HepG2 (cell line): ENCODE measurements around the gene CCDC69. TPM values are rescaled to one million over a fixed set of nuclear protein-coding genes. Genes with fewer than 3 reads are reported as not detected.

ENCODE experiments used
- ATAC-seq: fragments of 200-7000 bp; cut with Tn5 transposase; 3 replicates; pipeline ENCODE4 v1.9.1; 2020; ENCODE audit warnings: mild to moderate bottlenecking, moderate library complexity
- BruUV-seq: library from RNA; stranded (reverse); fragments of 400-500 nt; replicated peaks from 2 replicates; lab custom pipeline; 2021; lab: Mats Ljungman, UMichigan
- CTCF ChIA-PET: fragments of 300-600 bp; formaldehyde crosslinking; extraction: SDS; loops from one replicate; lab custom pipeline; 2021; ENCODE audit warnings: low total read pairs, inconsistent platforms, low intra/inter-chr PET ratio; lab: Yijun Ruan, JAX
- POLR2A ChIA-PET: fragments of 350-600 bp; sonication (Branson Sonifier 250); formaldehyde crosslinking; loops from one replicate; lab custom pipeline; 2020; ENCODE audit warnings: antibody characterized with exemption, inconsistent platforms; lab: Yijun Ruan, JAX
- DNase-seq: peaks from one replicate; pipeline ENCODE4 v3.0.0-alpha.2; 2015; ENCODE audit warnings: low spot score
- FAIRE-seq: peaks from 3 replicates; lab custom pipeline; 2011; peaks lifted over from hg19 to GRCh38; lab: Jason Lieb, UNC
- H2AFZ ChIP-seq: one replicate; pipeline ENCODE4 v1.6.1; 2011; ENCODE audit warnings: low read length, inconsistent platforms
- H3K27ac ChIP-seq: fragments of 300-600 bp; 3 replicates; pipeline ENCODE4 v1.8.0; 2011; ENCODE audit warnings: mixed run types, mild to moderate bottlenecking, mixed read lengths, low read length, inconsistent platforms; ENCODE audit not compliant: insufficient read depth; ENCODE audit errors: extremely low read length
- H3K27me3 ChIP-seq, 2 experiments: fragments of 200-600 bp in 1 of 2; 2 replicates in 1 of 2; 3 replicates in 1 of 2; pipeline versions ENCODE4 v1.6.0 to v1.8.0; 2011; ENCODE audit warnings: low read length in 2 of 2, mild to moderate bottlenecking in 2 of 2, moderate library complexity in 2 of 2, inconsistent platforms in 1 of 2; ENCODE audit not compliant: insufficient read depth in 2 of 2, control insufficient read depth in 1 of 2
- H3K36me3 ChIP-seq, 2 experiments: fragments of 200-600 bp in 1 of 2; replicated peaks in 1 of 2; 2 replicates in 1 of 2; 3 replicates in 1 of 2; pipeline versions ENCODE4 v1.5.1 to v1.8.0; 2011; ENCODE audit warnings: low read length in 2 of 2, inconsistent platforms in 1 of 2; ENCODE audit not compliant: insufficient read depth in 2 of 2, control insufficient read depth in 1 of 2
- H3K4me1 ChIP-seq: 2 replicates; pipeline ENCODE4 v1.5.1; 2012; ENCODE audit warnings: low read length, inconsistent platforms; ENCODE audit not compliant: insufficient read depth
- H3K4me2 ChIP-seq: 2 replicates; pipeline ENCODE4 v1.6.0; 2011; ENCODE audit warnings: low read depth, low read length, inconsistent platforms
- H3K4me3 ChIP-seq, 3 experiments: fragments of 200-600 bp in 1 of 3; sonication (generic), shearing (Covaris generic) in 1 of 3; replicated peaks in 1 of 3; 2 replicates each; pipeline ENCODE4 v1.5.1; 2011 to 2016; ENCODE audit warnings: low read length in 3 of 3, inconsistent platforms in 2 of 3, low read depth in 2 of 3, mild to moderate bottlenecking in 2 of 3, control low read depth in 1 of 3, mixed read lengths in 1 of 3; ENCODE audit not compliant: insufficient read depth in 1 of 3
- H3K79me2 ChIP-seq: one replicate; pipeline ENCODE4 v1.6.1; 2011; ENCODE audit warnings: low read length, inconsistent platforms; ENCODE audit not compliant: insufficient read depth
- H3K9ac ChIP-seq: 2 replicates; pipeline ENCODE4 v1.6.0; 2011; ENCODE audit warnings: mild to moderate bottlenecking, low read depth, low read length, inconsistent platforms; ENCODE audit not compliant: insufficient read depth
- H3K9me3 ChIP-seq: 2 replicates; pipeline ENCODE4 v1.5.1; 2012; ENCODE audit warnings: mild to moderate bottlenecking, low read length
- H4K20me1 ChIP-seq: 2 replicates; pipeline ENCODE4 v1.6.0; 2011; ENCODE audit warnings: inconsistent platforms, mild to moderate bottlenecking, low read length, moderate library complexity; ENCODE audit not compliant: insufficient read depth
- ARID3A ChIP-seq: IDR thresholded peaks from 2 replicates; pipeline ENCODE4 v1.6.1; 2012; ENCODE audit warnings: low read depth, low read length, improper control_type of control experiment
- E2F5 ChIP-seq: sonication (generic); formaldehyde crosslinking; conservative IDR thresholded peaks from 2 replicates; pipeline ENCODE4 v1.4.0; 2020; ENCODE audit warnings: missing genetic modification reagents
- POGZ ChIP-seq: sonication (generic); formaldehyde crosslinking; IDR thresholded peaks from 2 replicates; pipeline ENCODE4 v1.4.0; 2020; ENCODE audit warnings: mild to moderate bottlenecking, missing genetic modification reagents
- ZNF570 ChIP-seq: sonication (generic); formaldehyde crosslinking; IDR thresholded peaks from 2 replicates; pipeline ENCODE4 v1.4.0; 2020; ENCODE audit warnings: mild to moderate bottlenecking, missing genetic modification reagents, borderline replicate concordance
- ZNF597 ChIP-seq: sonication (generic); formaldehyde crosslinking; IDR thresholded peaks from 2 replicates; pipeline ENCODE4 v1.5.0; 2020; ENCODE audit warnings: missing genetic modification reagents
- WGBS: methylation state at CpG from one replicate; pipeline ENCODE4 v1.1.6; 2017; ENCODE audit warnings: low lambda C conversion rate; 5-methylcytosine and 5-hydroxymethylcytosine counted together
- in situ Hi-C: cut with HindIII; loops from 2 replicates; pipeline ENCODE4 v1.10.0; 2017; ENCODE audit warnings: low pct_unique_long_range_greater_than_20kb; ENCODE audit not compliant: extremely low pct_ligation_motif_present
- intact Hi-C: fragments of 100-400 bp; cut with micrococcal nuclease; formaldehyde crosslinking; loops from one replicate; pipeline ENCODE4 v1.10.0; 2022; ENCODE audit not compliant: unreplicated experiment
- polyA plus RNA-seq, 8 experiments: library from polyadenylated mRNA; depleted of rRNA in 3 of 8; stranded (reverse) in 7 of 8; unstranded in 1 of 8; fragments of >200 nt; fragmentation: Illumina TruSeq in 4 of 8; extraction: Trizol in 4 of 8; gene quantifications; 2 replicates each; pipeline versions ENCODE4 v1.2.1 to v1.2.3, GENCODE V29; 2011 to 2016; ENCODE audit warnings: low read depth in 4 of 8, missing spikeins in 1 of 8, mixed read lengths in 1 of 8; ENCODE audit not compliant: insufficient read depth in 1 of 8
- total RNA-seq, 5 experiments: library from RNA; depleted of rRNA; stranded (reverse); fragments of >200 nt; fragmentation: Illumina TruSeq; extraction: Trizol; gene quantifications; 2 replicates each; pipeline ENCODE4 v1.2.3, GENCODE V29; 2016; ENCODE audit warnings: low read depth in 1 of 5

The CCDC69 gene
- total and polyA plus RNA-seq, 2 of the 13 experiments (the other 11 are each of a cell fraction or from before 2014, with no cell fraction given), result 12.2 to 45.2 TPM

DNA sequence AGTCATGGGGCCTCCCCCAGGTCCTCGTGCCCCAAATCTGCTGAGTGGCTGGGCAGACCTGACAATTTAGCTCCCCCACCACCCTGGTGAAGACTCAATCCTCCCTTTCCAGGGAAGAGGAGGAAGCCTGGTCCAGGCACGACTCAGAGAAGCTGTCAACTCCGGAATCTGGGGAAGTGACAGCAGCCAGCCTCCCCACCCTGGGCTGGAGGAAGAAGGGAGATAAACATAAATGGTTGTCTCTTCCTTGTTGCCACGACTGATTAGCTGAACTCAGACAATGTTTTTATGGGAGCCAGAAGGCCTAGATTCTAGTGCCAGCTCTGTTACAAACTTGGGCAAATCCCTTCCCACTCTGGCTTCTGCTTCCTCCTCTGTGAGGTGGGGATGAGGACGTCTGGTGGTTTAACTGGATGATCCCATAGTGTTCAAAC lies 15.4 kb downstream of the CCDC69 start (continued):
- TF ChIP-seq E2F5, result no peak
- TF ChIP-seq ARID3A, result no peak

DNA sequence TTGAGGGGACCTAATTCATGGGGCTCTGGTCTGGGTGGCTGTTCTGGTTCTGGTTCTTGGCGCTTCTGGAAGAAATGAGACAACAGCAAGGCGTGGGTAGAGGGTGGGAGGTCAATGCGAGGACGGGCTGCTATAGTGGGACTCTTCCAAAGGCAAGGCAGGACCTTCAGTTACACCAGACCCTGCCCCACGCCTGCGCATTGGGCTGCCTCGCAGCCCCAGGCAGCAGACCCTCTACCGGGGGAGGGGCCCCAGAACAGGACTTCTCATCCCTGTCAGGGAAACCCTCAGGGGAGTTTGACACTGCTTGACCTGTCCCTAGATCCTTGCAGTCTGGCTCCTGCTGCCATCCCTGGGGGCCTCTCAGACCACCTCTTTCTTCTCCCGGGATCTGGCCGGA lies 18.5 kb downstream of the CCDC69 start:
- Histone ChIP-seq H3K27ac (no peak overlapping the region), H3K36me3 (peaks cover 0 to 3% of the 10 kb centered on the region in 2 experiments; a peak in 1 of 5 replicates), H3K9ac (no peak overlapping the region), H3K4me1 (peaks cover 13% of the 10 kb centered on the region), H3K9me3 (no peaks in the 10 kb centered on the region), H3K4me3 (no peak overlapping the region), H3K79me2 (no peaks in the 10 kb centered on the region), H3K27me3 (no peaks in the 10 kb centered on the region), H2AFZ (no peak overlapping the region), H3K4me2 (no peak overlapping the region), H4K20me1 (no peaks in the 10 kb centered on the region)
- no peak for TF ChIP-seq ZNF570 (CRISPR knock-in tag)
- ATAC-seq, result no peak
- ChIA-PET CTCF (no interaction called here), POLR2A (no interaction called here)
- no TSS peak for BruUV-seq
- in situ Hi-C loops, result no loop called here
- no peak for DNase-seq
- intact Hi-C loops, result no loop called here
- 95% methylated on average over 6 of the region's 10 CpGs for WGBS
- no peak for FAIRE-seq

DNA sequence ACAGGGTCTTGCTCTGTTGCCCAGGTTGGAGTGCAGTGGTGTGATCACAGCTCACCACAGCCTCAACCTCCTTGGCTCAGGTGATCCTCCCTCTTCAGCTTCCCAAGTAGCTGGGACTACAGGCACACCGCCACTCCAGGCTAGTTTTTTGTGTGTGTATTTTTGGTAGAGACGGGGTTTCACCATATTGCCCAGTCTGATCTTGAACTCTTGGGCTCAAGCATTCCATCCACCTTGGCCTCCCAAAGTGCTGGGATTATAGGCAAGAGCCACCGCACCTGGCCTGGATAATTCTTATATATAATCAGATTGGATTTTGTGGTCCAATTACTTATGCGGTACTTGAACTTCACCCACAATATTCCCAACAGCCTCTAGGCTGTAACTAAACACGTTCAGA lies 19.8 kb downstream of the CCDC69 start:
- Histone ChIP-seq H3K4me2 (no peak overlapping the region), H3K27ac (no peak overlapping the region), H3K79me2 (no peaks in the 10 kb centered on the region), H2AFZ (no peak overlapping the region), H3K9me3 (no peaks in the 10 kb centered on the region), H3K4me3 (no peak overlapping the region), H4K20me1 (no peaks in the 10 kb centered on the region), H3K9ac (no peak overlapping the region), H3K4me1 (peaks cover 7% of the 10 kb centered on the region), H3K27me3 (no peaks in the 10 kb centered on the region), H3K36me3 (peaks cover 0 to 3% of the 10 kb centered on the region in 2 experiments; a peak in 1 of 5 replicates)
- BruUV-seq, result no TSS peak
- no peak for FAIRE-seq
- ATAC-seq, result no peak
- WGBS, result 98% methylated on average over 5 of the region's 5 CpGs
- no peak for TF ChIP-seq ZNF597 (CRISPR knock-in tag)
- TF ChIP-seq POGZ (CRISPR knock-in tag), result no peak
- no peak for DNase-seq
- in situ Hi-C loops, result no loop called here
- ChIA-PET CTCF (no interaction called here), POLR2A (no interaction called here)
- intact Hi-C loops, result no loop called here
